ENCODE results near the gene SEMA4C.
"Not testable (repeated sequence)": the region's sequence is repeated elsewhere in the genome, so short reads cannot be mapped to it uniquely, and the experiment has no call there.

The SEMA4C gene

DNA sequence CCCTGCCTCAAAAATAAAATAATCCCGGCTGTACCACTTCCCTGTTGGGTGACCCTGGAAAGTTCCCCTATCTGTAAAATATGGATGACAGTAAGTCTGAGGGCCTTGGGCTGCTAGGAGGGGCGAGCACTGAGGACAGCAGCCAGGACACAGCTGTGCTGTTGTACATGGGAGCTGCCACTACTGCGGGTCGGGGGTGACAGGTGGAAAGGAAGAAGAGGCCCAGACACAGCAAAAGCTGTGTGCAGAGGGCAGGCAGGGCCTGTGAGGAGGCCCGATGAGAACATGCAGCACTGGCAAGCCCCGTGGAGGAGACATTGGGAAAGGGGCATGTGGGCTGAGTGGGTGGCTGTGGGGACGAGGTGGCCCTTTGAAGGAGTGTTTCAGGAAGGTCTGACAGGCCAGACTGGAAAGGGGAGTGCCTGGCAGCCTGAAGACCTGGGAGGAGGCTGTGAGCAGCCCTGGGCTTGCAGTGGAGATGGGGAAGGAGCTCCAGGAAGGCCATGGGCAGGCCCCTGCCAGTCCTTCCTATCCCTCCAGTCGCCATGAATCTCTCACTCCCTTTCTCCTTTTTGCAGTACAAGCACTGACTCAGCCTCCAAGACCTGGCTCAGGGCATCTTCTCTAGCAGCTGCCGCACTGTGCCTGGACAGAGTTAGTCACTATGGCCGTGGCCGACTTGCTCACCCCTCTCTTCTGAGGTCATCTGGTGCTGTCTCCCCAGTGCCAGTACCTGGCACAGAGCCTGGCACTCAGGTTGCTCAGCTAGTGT is 28.9 kb upstream of the SEMA4C start:
- DNase-seq (ENCODE audit: low read depth in 3 of 3): no peak

GRCh38 chr2:96898135-96898505 is 28.2 kb upstream of the SEMA4C start:
- DNase-seq (ENCODE audit: low read depth in 3 of 3): no peak

DNA sequence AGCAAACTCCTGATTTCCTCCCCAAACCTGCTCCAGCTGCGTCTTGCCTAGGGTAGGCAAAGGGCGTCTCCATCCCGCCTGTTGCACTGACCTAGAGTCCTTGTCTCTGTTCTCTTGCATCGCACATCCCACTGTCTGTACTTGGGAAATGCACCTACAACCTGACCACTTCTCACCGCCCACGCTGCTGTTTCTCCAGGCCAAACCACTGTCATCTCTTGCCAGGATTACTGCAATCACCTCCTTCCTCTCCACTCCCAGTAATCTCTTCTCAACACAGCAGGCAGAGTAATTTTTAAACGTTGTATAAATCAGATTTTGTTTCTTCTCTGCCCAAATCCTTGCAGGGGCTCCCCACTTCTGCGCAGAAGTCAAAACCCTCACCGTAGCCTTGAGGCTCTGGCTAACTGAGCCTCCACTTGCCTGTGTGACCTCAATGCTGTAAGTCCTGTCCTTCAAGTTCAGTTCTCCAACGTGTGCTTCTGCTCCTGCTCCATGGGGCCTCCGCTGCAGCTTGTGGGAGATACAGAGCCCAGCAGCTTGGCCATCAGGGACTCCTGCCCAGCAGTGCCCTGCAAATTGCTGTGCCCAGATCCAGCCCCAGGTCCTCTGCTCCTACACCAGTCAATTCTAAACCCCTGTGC is 27.7 kb upstream of the SEMA4C start:
- DNase-seq (ENCODE audit: low read depth in 3 of 3): no peak

DNA sequence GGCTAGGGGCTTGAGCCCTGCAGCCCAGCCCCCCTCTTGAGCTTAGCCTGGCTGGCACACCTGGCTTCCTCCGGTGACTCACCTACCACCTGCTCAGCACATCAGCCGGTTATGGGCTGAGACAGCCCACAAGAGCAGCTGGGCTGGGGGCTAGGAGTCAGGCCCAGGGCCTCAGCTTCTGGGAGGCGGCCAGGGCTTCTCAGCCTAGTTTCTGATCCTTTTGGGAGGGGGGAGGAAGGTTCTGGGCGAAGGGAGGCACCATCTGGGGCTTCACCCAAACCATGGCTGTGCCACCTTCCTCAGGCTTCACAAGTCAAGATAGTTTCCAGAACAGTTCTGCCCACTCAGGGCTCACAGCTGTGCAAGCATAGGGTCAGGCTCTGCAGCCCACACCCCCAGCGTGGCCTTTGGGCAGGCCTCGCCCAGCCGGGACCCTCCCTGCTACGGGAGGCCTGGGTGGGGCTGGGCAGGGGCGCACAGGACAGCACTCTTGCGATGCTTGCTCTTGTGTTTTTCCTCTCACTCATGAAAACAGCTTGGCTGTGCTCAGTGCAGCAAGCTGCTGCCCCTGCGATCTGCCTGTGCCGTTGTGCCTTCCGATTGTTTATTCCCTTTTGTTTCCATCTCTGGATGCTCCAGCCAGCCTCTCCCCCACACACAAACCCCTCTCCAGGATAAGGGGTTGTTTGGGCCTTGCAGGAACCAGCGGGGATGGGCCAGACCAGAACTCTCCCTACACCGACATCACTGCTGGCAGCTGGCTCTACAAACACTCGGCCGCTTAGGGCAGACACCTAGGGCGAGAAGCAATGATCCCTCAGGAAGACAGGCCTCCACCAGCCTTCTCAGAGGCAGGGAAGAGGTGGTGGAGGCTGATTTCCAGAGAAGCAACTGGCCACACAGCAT is 26.1 kb upstream of the SEMA4C start:
- no peak for DNase-seq (ENCODE audit: low read depth in 3 of 3)

- DNase-seq (ENCODE audit: low read depth in 3 of 3): no peak
These were observed 25.3 kb upstream of the SEMA4C start for GRCh38 chr2:96895032-96895745.

DNA sequence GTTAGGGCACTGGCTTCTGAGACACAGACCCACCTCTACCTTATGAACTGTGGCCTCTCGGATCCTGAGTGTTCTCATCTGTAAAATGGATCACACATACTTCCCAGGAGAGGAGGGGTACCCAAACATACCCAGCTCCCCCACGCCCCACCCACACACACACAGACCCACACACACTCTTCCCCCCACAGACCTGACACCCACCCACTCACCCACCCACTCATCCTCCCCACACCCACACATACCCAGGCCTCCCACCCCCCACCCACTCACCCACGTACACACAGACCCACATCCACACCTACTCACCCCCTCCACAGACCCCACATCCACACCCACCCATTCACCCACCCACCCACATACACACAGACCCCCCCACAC is 24.3 kb upstream of the SEMA4C start:
- DNase-seq (ENCODE audit: low read depth in 3 of 3): no peak

DNA sequence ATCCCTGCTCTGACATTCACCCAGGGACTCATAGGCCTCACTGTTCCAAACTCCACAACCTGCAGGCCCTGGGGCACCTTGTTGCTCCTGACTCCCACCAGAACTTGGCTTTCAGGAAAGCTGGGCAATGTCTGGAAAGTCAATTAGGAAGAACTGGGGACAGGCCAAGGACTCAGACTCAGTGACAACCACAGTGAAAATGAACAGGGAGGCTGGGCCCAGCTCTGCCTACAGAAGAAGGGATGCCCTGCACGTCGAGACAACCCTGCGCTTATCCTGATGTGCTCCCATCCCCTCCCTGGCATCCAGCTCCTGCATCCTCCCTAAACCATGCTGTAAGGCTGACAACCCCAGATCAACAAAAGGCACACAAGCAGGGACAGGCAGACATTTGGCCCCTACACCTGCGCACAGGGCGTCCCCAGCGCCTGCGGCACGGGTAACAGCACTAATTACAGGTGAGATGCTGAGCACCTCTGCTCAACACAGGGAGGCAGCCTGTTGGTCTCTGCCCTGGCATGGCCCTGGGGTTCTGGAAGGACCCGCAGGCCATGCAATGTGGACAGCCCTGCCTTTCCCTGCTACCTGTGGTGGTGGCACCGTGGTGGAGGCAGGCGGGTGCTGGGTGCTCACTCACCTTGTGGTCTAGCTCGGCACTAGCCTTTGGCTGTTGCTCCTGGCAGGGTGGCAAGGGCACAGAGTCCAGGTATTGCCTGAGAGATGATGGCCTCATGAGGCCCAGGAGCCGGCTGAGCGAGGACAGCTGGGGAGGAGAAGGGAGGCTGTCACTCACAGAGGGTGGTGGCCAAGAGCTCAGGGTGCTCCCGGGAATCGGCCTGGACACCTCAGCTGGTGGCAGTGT is 23.6 kb upstream of the SEMA4C start:
- DNase-seq (ENCODE audit: low read depth in 3 of 3): no peak

DNA sequence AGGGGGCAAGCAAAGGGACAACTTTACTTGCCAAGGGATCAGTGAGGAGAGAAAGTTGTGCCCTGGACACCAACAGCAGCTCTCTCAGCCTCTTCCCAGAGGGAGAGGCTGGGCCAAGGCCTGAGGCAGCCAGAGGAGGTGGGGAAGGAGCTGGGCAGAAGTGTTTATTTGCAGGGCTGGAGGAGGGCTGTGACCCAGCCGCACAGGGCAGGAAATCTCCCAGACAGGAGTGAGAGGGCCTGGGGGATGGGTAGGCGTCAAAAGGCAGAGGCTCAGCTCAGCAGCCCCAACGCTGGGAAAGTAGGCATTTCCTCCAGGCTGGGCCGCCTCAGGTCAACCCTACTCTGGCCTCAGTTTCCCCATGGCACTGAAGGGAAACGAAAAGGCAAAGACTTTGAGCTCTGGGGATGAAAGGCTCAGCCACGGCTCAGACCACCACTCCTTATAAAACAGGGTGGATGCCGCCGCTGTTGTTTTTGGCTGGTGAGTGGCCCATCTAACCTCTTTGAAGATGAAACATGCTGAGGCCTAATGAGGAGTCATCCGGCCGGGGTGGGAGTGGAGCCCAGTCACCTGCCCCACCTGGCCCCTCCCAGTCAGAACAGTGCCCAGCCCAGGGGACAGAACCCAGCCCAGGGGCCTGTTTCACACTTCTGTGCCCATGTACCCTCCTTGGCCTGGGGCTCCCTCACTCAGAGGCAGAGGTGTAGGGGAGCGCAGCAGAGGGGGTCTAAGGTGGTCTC is 21.9 kb upstream of the SEMA4C start:
- no peak for DNase-seq (ENCODE audit: low read depth in 3 of 3)

DNA sequence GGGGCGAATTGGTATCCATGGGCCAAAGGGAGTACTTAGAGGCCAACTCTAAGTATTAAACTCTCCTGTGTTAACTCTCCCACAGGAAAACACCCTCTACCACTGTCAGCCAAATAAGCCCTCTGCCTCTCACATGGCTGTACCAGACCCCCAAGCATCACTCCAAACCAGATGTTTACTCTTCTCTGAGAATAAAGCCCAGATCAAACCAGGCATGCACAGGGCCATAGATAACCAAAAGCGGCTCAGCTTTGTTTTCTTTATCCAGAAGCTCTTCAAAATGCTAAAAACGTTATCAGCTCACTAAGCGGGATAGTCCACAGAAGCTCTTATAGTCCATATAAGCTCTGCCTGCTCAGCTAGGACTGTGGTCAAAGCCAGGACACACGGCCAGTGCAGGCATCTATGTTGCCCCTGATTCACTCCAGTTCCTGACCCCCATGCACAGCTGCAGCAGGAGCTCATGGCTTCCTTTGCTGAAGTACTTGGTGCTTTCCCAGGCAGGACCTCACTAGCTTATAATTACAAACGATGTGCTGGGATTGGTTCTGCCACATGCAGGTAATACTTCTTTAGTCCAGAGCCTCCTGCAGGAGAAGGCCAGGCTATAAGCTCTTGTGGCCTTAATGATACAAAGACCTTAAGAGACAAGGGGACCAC is 21.0 kb upstream of the SEMA4C start:
- no peak for DNase-seq (ENCODE audit: low read depth in 3 of 3)

GRCh38 chr2:96890252-96890651 is 20.4 kb upstream of the SEMA4C start:
- no peak for DNase-seq (ENCODE audit: low read depth in 3 of 3)

- DNase-seq (ENCODE audit: low read depth in 3 of 3): not testable (repeated sequence)
These were observed 19.6 kb upstream of the SEMA4C start for GRCh38 chr2:96889502-96889901.

- DNase-seq (ENCODE audit: low read depth in 3 of 3): no peak
These were observed 18.5 kb upstream of the SEMA4C start for GRCh38 chr2:96888072-96889011.

DNA sequence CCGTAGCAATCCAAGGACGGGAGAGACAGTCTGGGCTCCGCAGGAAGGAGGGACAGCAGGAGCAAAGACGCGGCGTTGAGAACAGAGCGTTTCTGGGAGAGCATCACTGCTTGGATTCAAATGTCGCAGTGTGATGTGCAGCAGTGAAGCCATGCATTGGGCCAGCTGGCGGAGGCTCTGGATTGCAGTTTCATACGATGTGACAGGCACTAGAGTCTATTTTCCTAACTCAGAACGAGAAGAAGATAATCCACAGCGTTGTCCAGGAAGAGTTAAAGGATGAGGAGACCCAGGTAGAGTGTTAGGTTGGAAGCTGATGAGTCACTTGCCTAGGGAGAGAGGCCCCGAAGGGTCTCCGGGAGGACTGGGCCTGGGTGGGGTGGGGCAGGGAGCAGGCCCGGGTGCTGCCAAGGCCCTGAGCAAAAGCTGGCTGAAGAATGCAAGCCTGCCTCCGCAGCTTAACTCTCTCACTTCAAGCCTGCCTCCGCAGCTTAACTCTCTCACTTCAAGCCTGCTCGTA is 17.7 kb upstream of the SEMA4C start:
- no peak for DNase-seq (ENCODE audit: low read depth in 3 of 3)

DNA sequence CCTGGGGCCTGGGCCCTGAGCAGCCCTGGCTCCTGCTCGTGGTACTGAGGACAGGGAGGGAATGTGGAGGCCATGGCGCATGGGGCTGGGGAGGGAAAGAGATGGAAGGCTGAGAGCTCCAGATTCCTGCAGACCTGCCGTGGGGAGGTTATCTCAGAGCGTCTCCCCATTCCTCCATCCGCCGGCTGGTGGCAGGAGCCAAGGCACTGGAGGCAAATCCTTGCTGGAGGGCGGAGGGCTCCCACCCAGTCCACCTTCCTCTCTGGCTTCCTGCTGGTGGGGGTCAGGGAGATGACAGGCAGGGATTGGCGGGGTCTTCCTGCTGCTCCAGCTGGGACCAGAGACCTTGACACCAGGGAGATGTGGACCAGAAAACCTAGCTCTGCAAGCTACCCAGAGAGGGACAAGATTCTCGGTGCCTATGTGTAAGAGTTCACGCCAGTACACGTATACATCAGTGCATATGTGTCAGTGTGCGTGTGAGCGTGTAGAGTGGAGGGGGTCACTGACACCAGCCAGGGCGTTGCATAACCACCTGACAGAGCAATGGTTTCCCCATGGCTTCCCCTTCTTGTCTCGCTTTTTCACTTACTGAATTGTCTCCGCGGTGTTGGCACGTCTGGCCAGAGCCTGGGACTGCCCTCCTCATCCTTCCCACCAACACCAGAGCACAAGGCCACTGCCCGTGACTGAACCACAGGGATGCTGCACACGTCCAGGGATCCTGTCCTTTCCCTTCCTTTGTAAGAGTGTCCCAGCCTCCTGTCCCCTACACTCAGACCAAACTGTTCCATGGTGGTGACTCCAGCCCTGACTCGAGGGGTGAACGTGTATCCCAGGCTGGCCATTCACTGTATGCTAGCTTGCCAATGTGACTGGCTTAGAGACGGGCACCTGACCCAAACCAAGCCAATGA is 15.8 kb upstream of the SEMA4C start:
- DNase-seq (ENCODE audit: low read depth in 3 of 3): no peak

- no peak for DNase-seq (ENCODE audit: low read depth in 3 of 3)
These were observed 14.6 kb upstream of the SEMA4C start for GRCh38 chr2:96884299-96885094.

DNA sequence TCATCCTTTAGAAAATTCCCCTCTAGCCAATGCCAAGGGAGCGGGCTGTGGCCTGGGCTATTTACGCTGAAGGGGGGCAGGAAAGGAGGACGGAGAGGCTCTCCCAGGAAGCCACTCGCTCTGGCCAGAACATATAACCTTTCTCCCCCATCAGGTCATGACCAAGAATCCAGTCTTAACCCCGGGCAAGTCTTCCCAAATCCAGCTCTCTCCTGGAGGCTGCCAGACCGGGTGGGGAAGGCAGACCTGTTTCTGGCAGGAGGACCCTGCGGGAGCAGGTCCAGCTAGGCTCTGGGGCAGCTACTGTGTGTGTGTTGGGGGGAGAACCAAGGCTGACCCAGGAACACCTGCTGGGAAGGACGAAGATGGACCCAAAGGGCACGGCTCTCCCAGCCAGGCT is 13.4 kb upstream of the SEMA4C start:
- DNase-seq (ENCODE audit: low read depth in 3 of 3): no peak

Data from stimulated activated CD4-positive, alpha-beta T cell treated with anti-CD3 and anti-CD28 coated beads, TNF-alpha, amount 100 ng/mL, for 48 hours (primary cell).